Measurements from ENCODE around the gene LIMS2. TPM values are rescaled to one million over a fixed set of nuclear protein-coding genes. Genes with fewer than 3 reads are reported as not detected.

The LIMS2 gene
- 4.1 to 7.8 TPM (median 5.2 TPM) in 5 replicates for total RNA-seq (2022; extraction: Qiagen RNA extraction; ENCODE audit: low read depth)

GRCh38 chr2:127675331-127676261, at the start of gene LIMS2:
TSS of gene LIMS2 (minus strand) at chr2:127675530. CDS start at chr2:127675024, 506 bp downstream.

GRCh38 chr2:127701193-127701650, 25.9 kb upstream of the LIMS2 start, which contains the start of gene SFT2D3:
TSS of gene SFT2D3 (plus strand) at chr2:127701497. CDS start at chr2:127701529, 32 bp downstream.

GRCh38 chr2:127645395-127646291, 29.7 kb downstream of the LIMS2 start, which contains the start of gene GPR17:
TSS of gene GPR17 (plus strand) at chr2:127646153. CDS start at chr2:127650736, 4,583 bp downstream.

Other genes starting within 250 kb of the LIMS2 start
- 40.6 to 48.8 TPM (median 41.1 TPM) in 5 replicates for gene IWS1, start 149.0 kb downstream of the LIMS2 start, total RNA-seq (2022; extraction: Qiagen RNA extraction; ENCODE audit: low read depth)
- 0.09 to 0.28 TPM (median 0.22 TPM) in 4 of 5 replicates, not detected in the other for gene MYO7B, start 139.8 kb downstream of the LIMS2 start, total RNA-seq (2022; extraction: Qiagen RNA extraction; ENCODE audit: low read depth)
- 0.10 TPM in 1 of 5 replicates, not detected in the others for gene GPR17, start 29.4 kb downstream of the LIMS2 start, total RNA-seq (2022; extraction: Qiagen RNA extraction; ENCODE audit: low read depth)
- gene SFT2D3, start 26.0 kb upstream of the LIMS2 start, total RNA-seq (2022; extraction: Qiagen RNA extraction; ENCODE audit: low read depth) = 3.8 to 7.0 TPM (median 6.1 TPM) in 5 replicates
- 20.7 to 23.4 TPM (median 22.6 TPM) in 5 replicates for gene WDR33, start 135.6 kb upstream of the LIMS2 start, total RNA-seq (2022; extraction: Qiagen RNA extraction; ENCODE audit: low read depth)
- gene POLR2D, start 182.6 kb upstream of the LIMS2 start, total RNA-seq (2022; extraction: Qiagen RNA extraction; ENCODE audit: low read depth) = 52.5 to 57.2 TPM (median 52.9 TPM) in 5 replicates
- gene AMMECR1L, start 210.4 kb upstream of the LIMS2 start, total RNA-seq (2022; extraction: Qiagen RNA extraction; ENCODE audit: low read depth) = 14.3 to 19.3 TPM (median 18.9 TPM) in 5 replicates

Data from A549 treated with RU486 at 1 μM for 4 hours (cell line).